Nephron progenitor cell (in vitro differentiated cells): ENCODE measurements around the gene STK33.
A peak's percentile ranks its signal among the peaks of the same experiment; 100 is the strongest.

Experiments
- DNase-seq: peaks from one replicate; pipeline ENCODE4 v3.0.0; 2021
- H3K27ac Mint-ChIP-seq: 2 replicates; pipeline ENCODE4 v1.8.0; 2021; ENCODE audit warnings: mild to moderate bottlenecking, moderate library complexity, mixed read lengths
- H3K27me3 Mint-ChIP-seq: 2 replicates; pipeline ENCODE4 v1.8.0; 2021; ENCODE audit warnings: mild to moderate bottlenecking, low read depth, mixed read lengths; ENCODE audit not compliant: poor library complexity
- H3K36me3 Mint-ChIP-seq: 2 replicates; pipeline ENCODE4 v1.8.0; 2021; ENCODE audit warnings: low read depth, mixed read lengths
- H3K4me1 Mint-ChIP-seq: 2 replicates; pipeline ENCODE4 v1.8.0; 2021; ENCODE audit warnings: mixed read lengths
- H3K4me3 Mint-ChIP-seq: 2 replicates; pipeline ENCODE4 v1.8.0; 2021; ENCODE audit warnings: mild to moderate bottlenecking, moderate library complexity, mixed read lengths
- H3K9me3 Mint-ChIP-seq: 2 replicates; pipeline ENCODE4 v1.8.0; 2021; ENCODE audit warnings: mild to moderate bottlenecking, moderate library complexity, mixed read lengths
- TF ChIP-seq, protein P1 (sequence below): fragments of 200-600 bp; sonication (generic); IDR thresholded peaks from 2 replicates; pipeline ENCODE4 v1.5.0; 2021; ENCODE audit warnings: antibody characterized with exemption

The STK33 gene

DNA sequence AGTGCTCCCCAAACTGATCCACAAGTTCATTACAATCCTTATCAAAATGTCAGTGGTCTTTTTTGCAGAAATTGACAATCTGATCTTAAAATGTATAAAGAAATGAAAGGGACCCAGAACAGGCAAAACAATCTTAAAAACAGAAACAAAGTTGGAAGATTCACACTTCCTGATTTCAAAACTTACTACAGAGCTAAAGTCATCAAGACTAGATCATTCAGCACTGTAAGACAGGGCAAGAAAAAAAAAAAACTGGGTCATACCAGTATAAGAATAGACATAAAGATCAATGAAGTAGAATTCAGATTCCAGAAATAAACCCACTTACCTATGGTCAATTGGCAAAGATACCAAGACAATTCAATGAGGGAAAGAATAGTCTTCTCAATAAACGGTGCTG, 4.5 kb upstream of the STK33 start:
- Mint-ChIP-seq H3K4me3 (no peak overlapping the region), H3K9me3 (no peaks in the 10 kb centered on the region), H3K27me3 (peaks cover 7% of the 10 kb centered on the region), H3K36me3 (no peaks in the 10 kb centered on the region), H3K27ac (no peak overlapping the region), H3K4me1 (peaks cover 23% of the 10 kb centered on the region)
- DNase-seq, result no peak
- TF ChIP-seq, protein P1, sequence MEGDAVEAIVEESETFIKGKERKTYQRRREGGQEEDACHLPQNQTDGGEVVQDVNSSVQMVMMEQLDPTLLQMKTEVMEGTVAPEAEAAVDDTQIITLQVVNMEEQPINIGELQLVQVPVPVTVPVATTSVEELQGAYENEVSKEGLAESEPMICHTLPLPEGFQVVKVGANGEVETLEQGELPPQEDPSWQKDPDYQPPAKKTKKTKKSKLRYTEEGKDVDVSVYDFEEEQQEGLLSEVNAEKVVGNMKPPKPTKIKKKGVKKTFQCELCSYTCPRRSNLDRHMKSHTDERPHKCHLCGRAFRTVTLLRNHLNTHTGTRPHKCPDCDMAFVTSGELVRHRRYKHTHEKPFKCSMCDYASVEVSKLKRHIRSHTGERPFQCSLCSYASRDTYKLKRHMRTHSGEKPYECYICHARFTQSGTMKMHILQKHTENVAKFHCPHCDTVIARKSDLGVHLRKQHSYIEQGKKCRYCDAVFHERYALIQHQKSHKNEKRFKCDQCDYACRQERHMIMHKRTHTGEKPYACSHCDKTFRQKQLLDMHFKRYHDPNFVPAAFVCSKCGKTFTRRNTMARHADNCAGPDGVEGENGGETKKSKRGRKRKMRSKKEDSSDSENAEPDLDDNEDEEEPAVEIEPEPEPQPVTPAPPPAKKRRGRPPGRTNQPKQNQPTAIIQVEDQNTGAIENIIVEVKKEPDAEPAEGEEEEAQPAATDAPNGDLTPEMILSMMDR, result no peak

DNA sequence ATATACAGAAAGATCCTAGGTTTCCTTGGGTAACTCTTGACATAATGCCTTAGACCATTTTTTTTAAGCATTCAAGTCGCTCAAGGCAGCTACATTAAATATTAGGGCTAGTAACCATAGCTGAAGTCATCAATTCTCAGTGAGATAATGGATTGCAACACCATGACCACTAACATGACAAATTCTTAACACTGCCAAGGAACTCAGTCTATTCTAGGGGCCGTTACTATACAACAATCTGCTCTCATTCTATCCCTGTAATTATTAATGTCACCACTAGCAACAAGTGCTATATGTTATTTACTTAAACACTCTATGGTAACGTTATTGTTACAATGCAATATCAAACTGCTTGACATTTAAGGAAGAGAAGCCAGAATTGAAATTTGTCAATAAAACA, 3.2 kb upstream of the STK33 start:
- H3K27me3 Mint-ChIP-seq, result peaks cover 7% of the 10 kb centered on the region
- peaks cover 34% of the 10 kb centered on the region for H3K4me1 Mint-ChIP-seq
- no peaks in the 10 kb centered on the region for H3K9me3 Mint-ChIP-seq
- no peak overlapping the region for H3K4me3 Mint-ChIP-seq
- TF ChIP-seq, protein P1, result no peak
- no peak overlapping the region for H3K27ac Mint-ChIP-seq
- no peaks in the 10 kb centered on the region for H3K36me3 Mint-ChIP-seq
- DNase-seq, result no peak

DNA sequence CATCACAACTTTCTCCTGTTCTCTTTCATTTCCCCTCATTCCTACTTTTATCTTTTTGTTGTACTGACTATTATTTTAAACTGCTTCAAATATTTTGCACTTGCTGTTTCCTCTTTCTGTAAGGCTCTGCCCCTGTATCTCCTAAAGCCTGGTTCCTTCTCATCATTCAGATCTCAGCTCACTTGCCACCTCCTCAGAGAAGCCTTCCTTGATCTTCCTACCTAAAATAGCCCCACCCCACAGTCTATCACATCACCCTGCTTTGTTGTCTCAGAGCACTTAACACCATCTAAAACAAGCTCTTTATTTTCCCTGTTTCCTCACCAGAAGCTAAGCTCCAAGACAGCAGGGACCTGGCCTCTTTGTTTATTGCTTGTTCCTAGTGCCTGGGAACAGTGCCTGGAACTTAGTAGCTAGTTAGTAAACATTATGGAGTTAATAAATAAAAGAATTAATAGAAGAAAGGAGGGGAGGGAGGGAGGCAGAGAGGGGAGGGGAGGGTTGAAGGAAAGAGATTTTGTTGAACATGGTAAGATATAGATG, 2.5 kb upstream of the STK33 start:
- Mint-ChIP-seq H3K9me3 (no peaks in the 10 kb centered on the region), H3K4me1 (peaks cover 35% of the 10 kb centered on the region), H3K36me3 (no peaks in the 10 kb centered on the region), H3K27ac (no peak overlapping the region), H3K4me3 (peak overlapping the region; percentile 1), H3K27me3 (peaks cover 7% of the 10 kb centered on the region)
- TF ChIP-seq, protein P1, result no peak
- DNase-seq, result no peak

DNA sequence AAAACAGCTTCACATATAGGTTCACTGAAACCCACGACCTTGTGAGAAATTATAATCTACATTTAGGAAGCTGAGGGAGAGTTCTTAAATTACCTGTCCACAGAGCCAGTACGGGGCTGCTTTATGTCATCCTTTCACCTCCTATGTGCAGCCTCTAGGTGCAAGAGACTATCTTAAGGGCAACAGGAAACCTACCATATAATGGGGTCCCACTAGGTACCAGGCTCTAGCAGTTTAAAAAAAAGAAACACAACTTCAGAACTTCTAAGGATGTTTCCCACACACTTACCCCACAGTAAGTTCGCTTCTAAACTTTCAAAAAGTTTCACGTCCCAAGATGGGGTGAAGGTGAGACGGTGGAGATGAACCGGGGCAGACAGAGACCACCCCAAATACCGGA, 573 bp downstream of the STK33 start:
- Mint-ChIP-seq H3K36me3 (no peaks in the 10 kb centered on the region), H3K27ac (no peak overlapping the region), H3K27me3 (peaks cover 7% of the 10 kb centered on the region), H3K4me1 (peaks cover 33% of the 10 kb centered on the region), H3K4me3 (peak overlapping the region; percentile 91), H3K9me3 (no peaks in the 10 kb centered on the region)
- DNase-seq, result no peak
- TF ChIP-seq, protein P1, result no peak

DNA sequence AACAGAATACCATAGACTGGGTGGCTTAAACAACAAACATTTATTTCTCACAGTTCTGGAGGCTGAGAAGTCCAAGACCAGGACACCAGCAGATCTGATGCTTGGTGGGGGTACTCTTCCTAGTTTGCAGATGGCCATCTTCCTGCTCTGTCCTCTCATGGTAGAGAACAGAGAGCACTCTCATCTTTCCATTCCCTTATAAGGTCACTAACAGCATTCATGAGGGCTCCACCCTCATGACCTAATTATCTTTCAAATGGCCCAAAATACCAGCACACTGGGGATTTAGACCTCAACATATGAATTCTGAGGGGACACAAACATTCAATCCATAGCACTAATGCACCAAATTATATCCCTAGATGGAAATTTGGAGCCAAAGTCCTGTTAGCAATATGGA, 6.1 kb downstream of the STK33 start:
- TF ChIP-seq, protein P1, result no peak
- H3K27me3 Mint-ChIP-seq, result no peaks in the 10 kb centered on the region
- no peak for DNase-seq
- H3K9me3 Mint-ChIP-seq, result no peaks in the 10 kb centered on the region
- H3K27ac Mint-ChIP-seq, result no peak overlapping the region
- H3K4me1 Mint-ChIP-seq, result peaks cover 20% of the 10 kb centered on the region
- H3K4me3 Mint-ChIP-seq, result no peak overlapping the region
- peaks cover 10% of the 10 kb centered on the region for H3K36me3 Mint-ChIP-seq

DNA sequence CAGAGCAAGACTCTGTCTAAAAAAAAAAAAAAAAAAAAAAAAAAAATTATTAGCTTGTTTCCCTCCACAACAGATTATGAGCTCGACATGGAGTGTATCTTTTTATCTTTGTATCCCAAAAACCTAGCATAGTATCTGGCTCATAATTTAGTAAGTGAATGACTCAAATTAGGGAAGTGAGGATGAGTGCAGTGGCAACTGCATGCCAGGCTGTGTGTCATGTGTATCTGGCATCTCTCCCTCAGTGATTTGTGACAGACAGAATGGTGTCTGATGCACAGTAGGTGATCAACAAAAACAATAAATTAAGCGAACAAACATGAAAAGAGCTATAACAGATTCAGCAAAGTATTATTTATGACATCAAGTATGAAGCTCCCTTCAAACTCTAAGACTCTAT, 7.2 kb downstream of the STK33 start:
- Mint-ChIP-seq H3K27ac (no peak overlapping the region), H3K36me3 (peaks cover 10% of the 10 kb centered on the region), H3K4me1 (peaks cover 15% of the 10 kb centered on the region), H3K9me3 (no peaks in the 10 kb centered on the region), H3K27me3 (no peaks in the 10 kb centered on the region), H3K4me3 (no peak overlapping the region)
- no peak for DNase-seq
- TF ChIP-seq, protein P1, result no peak
